GM19455 (cell line): ENCODE data around the gene ZMYM2.

ENCODE experiments used
- ATAC-seq: cut with Tn5 transposase; IDR thresholded peaks from one replicate; pipeline ENCODE4 v1.9.1; 2021; ENCODE audit not compliant: unreplicated experiment

The ZMYM2 gene

DNA sequence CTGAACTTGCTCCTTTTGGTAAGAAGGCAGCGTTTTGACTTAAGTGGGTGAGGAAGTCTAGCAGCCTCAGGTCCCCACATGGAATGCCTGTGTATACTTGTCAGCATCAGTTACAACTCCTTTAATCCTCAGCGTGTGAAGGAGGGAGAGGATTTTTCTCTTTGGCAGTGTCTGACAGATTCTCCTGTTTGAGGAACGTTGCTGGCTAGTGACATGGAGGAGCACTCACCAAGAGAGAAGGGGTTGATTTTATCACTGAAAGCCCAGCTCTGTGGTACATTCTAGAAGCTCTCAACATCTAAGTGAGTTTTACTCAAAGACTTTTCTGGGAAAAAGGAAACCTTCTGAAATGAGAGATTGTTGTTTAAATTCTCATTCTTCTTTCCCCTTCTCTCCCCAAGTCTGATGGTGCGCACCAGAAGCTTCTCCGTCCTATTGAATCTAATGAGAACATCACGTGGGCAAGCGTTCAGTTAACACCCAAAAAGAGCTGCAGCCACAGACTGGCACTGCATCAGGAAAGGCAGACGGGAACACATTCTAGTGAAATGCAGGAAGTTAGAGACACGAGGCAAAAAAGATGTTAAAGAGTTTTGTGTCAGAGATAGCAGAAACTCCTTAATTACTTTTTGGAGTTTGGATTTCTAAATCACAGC is 144.1 kb downstream of the ZMYM2 start:
- no peak for ATAC-seq

DNA sequence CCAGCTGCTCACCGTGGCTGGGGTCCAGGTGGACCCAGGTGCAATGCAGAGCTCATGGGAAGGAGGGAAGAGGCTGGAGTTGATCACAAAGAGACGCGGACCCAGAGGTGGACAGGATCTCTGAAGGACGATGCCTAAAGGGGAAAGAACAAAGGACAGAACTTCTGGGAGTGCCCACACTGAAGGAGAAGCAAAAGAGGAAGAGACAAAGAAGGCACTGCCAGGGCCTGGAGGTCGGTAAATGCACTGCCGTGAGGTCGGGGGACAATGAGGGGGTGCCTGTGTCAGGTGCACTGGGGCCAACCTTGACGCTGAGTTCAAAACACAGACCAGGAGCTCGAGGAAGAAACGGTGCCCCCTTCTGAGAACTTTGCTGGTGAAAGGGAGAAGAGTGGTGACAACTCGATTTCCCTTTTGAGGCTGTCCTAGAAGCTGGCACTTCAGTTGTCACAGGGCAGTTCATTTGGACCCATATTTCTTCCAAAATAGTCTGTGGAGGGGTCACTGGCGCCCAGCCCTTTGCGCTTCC is 146.7 kb downstream of the ZMYM2 start:
- no peak for ATAC-seq

DNA sequence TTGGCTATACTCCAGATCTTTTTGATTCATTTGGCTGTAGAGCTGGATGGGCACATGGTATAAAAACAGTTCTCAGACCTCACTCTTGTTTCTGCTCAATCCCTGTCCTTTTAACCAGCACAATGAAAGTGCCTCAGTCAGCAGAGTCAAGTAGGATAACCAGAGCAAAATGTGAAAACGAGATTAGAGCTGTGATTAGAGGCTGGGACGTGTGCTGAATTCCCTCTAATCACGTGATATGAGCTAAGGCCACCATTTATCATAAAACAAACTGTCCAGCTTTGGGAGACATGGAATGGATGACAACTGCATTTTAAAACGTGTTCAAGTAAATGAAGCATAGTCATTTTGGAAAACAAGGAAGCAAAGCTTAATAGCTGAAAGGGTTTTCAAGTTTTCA is 148.2 kb downstream of the ZMYM2 start:
- ATAC-seq: no peak

DNA sequence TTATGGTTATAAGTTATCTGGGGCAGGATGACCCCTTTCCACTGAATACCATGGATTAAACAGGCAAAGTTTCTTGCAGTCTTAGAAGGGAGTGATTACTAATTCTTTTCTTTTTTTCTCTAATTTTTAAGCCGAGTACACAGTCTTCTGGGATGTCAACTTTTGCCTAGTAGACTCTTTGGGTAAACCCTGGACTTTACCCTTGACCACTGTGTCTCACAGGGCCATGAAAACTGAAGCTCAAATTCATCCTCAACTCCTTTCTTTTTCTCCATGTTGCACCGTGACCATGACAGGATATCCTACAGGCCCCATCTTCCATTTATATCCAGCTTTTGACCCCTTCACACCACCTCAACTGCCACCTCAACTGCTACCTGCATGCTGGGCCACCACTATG is 150.5 kb downstream of the ZMYM2 start:
- ATAC-seq: no peak

DNA sequence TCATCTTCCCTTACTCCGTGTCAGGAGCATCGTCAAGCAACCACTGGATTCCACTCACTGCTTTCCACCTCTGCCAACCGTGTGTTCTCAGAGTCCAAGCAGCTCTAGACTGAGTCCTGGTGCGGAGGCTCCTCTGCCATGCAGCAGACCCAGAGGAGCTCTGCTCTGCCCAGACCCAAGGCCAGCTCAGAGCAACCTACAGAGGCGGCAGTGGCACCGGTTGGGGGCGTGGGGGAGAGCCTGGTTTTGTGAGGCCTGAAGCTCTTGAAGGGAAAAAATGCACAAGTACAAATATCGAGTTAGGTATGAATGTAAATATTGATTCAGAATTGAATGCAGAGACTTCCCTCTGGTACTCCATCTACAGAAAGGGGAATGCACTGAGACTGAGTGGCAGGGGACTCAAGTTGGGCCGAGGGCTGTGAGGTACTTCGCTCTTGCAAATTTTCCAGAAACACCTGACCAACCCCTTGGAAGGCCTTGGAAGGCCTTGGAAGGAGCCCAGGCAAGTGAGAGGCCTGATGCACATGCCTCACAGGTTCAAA is 155.6 kb downstream of the ZMYM2 start:
- no peak for ATAC-seq

DNA sequence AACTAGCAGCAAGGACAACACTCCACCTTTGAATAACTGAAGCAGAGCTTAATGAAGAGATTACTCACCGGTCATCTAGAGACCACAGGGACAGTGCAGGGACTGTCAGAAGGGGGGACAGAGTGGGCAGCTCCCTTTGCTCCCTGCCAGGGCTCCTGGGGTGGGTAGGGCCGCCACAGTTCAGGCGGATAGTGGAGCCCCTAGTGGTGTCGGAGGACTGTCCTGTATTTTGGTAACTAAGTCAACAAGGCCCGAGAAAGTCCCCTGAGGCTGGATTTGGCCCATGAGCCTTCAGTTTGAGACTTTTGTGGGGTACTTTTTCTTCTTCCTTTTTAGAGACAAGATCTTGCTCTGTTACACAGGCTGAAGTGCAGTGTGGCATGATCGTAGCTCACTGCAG is 157.7 kb downstream of the ZMYM2 start:
- no peak for ATAC-seq

DNA sequence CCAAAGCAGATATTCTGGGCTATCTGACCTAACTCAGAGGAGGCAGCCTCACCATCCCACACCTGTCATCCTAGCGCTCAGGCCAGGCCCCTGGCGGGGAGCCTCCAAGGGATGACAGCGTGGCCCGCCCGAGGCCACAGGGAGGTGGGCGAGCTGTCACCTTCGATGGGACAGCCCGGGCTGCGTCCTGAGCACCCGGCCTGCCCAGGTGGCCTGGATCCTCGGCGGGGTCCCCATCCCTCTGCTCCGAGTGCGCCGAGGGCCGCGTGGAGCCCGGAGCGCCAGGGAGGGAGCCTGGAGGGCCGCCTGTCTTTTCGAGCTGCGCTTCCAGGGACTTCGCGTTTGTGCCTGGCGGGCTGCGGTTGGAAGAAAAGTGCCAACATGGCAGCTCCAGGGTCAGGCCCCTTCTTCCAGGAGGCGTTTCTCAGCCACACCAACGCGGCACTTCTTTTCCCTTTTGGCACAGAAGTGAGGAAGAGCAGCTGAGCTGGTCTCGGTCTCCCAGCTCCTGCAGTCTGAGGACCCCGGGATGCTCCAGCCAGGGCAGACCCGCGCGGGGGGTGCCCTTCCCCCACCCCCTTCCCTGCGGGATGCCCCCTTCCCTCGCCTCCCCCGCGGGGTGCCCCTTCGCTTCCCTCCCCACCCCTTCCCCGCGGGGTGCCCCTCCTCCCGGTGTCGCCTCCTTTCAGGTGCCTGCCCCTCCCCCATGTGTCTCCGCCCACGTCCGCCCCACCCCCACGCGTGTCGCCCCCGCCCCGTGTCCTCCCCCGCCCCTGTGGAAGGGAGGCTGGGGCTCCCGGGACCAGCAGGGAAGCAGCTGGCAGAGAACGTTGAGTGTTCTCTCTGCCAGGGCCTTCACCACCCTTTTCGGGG is 160.0 kb downstream of the ZMYM2 start:
- peak; percentile 41 for ATAC-seq

DNA sequence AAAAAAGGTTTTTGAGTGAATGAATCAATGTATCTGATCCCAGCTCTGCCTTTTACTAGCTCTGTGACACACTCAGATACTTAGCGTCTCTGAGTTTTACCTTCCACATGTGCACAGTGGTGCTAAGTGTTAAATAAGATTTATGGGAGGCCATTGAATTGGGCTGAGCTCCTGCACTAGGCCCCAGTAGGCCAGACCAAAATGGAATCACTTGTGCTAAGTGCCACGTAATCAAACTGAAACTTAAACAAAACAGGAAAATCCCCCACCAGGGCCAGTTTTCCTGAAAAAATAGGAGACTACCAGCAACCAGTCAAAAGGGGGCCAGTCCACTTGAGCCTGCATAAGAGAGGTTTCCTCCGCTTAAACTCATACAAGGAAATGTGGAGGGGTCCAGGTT is 161.4 kb downstream of the ZMYM2 start:
- no peak for ATAC-seq

DNA sequence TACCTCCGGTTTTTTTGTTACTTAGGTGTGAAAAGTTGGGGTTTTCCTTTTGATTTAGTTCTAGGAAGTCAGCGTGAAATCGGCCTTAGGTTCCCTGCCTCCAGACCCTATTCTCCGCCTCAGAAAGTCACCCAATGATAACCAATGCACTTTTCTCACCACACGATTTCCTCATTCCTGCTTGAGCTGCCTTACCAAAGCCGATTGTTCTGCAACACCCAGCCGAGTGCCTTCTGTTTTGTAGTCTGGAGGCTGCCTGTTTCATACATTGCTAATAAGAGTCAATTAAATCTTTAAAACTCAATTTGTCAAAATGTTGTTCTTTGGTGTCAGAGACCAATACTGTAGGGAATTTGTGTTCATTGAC is 162.6 kb downstream of the ZMYM2 start:
- no peak for ATAC-seq

DNA sequence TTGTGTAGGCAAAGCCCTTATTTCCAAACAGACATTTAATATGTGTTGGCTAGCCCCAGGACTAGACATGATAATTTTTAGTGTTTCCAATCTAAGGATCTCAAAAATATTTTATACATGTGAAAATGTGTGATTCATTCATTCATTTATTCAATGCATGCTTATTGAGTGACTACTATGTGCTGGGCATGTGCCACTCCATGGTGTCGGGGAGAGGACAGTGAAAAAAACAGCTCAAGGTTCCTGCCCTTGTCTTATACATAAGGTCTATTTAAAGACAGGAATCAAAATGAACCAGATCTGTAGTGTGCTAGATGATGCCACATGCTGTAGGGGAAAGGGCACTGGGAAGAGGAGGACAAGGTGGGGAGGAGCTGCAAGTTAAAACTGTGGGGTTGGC is 165.8 kb downstream of the ZMYM2 start:
- no peak for ATAC-seq

DNA sequence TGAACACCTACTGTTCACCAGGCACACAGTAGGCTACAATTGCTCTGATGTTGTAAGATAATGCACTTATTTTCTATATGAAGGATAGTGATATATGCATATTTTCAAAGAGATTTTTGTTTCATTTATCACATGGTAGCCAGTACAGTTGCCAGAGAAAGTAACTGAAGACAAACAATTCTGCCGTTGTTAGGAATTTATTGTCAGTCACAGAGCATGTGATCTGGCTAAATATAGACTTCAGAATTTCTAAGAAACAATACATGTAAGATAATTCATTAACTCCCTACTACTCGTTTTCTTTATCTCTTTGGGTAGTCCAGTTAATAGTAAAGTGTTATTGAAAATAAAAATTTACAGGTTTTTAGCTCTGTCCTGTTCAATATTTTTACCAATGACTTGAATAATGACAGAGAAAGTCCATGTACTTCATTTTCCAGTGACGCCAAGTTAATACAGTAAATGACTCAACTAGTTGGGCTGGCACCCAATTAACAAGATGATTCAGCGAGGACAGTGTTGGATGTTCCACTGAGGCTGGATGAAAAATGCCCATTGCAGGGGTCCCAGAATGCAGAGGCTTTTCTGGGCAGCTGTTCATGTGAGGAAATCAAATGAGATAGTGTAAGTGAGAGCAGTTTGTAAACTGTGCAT is 166.7 kb downstream of the ZMYM2 start:
- no peak for ATAC-seq

DNA sequence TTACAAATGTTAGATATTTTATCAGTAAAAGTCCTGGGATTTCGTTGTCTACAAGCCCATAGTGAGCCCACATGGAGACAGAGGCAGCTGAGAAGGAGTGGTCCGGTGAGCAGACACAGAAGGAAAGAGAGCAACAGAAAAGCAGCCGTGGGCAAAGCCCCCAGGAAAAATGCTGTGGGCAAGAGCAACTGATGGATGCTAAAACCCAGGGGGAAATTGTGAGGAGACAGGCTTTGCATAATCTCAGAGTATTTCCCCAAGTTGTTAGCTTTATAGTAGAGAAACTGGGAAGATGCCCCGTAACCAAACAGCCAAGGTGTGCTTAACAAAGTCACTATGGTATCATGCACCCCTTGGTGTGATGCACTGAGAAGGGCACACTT is 167.2 kb downstream of the ZMYM2 start:
- ATAC-seq: no peak

DNA sequence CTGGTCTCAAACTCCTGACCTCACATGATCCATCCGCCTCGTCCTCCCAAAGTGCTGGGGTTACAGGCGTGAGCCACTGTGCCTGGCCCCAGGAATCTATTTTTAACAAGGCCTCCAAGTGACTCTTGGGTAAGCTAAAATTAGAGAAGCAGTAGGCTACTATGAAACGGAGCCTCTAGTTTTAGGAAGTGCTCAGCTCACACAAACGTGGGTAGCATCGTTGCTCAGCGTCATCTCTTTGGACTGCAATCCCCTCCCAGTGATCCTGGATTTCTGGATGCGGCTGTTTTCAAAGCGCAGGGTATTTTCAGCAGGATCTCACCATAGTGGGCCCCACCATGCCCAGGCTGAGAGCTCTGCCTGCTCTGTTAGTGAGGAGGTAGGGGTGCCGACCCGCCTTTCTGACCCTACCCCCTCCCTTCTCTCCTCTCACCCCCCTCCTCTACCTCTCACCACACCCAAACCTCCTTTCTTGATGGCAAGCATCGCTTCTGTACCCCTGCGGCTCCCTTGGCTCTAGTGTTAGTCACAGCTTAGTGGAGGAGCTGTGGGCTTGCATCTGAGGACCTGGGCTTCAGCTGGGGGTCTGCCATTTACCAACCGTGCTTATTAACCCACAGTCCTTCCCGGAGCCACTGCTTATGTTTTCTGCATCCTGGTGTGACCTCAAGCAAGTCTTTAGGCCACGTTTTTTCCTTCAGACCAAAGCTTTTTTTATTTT is 168.2 kb downstream of the ZMYM2 start:
- ATAC-seq: no peak

DNA sequence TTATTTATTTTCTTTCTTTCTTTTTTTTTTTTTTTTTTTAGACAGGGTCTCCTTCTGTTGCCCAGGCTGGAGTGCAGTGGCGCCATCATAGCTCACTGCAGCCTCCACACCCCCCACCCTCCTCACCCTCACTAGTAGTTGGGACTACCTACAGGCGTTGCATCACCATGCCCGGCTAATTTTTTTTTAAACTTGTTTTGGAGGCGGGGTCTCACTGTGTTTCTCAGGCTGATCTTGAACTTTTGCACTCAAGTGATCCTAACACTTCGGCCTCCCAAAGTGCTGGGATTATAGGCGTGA is 168.7 kb downstream of the ZMYM2 start:
- ATAC-seq: no peak

DNA sequence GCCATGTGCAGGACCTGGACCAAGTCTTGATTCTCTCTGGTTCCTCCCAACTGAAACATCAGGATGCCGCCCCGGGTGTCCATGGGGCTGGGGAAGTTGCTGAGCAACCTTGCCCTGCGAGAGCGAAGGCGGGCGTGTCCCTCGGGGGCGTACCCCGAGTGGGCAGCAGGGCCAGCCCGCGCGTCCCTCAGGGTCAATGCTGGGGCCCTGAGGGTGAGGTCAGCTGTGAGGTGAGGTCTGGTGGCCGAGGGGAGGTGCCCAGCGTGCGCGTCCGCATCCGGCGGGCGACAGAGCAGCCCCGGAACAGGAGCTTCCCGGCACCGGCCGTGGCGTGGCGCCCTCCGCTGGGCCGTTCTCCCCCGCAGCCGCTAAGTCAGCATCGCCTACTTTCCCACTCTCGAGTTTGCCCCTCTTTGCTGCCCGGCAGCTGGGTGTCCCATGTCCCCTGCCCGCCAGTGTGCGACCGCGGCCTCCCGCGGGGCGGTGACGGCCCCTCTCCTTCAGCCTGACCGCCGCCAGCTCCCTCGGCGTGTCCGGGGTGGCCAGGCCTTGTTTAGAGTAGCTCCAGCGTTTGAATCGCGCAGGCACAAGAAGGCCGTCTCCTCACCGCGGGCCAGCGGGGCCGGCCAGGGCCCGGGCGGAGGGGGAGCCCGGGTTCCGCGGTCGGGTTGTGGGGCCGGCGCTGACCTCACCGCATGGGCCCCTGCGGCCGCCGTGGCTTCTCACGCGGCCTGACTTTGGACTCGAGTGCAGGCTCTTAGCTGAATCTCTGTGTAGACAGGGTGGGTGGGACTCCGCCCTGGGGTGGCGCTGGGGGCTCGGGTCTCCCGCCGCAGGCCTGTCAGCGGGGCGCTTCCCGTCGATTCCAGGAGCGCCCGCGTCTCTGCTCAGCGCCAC is 169.3 kb downstream of the ZMYM2 start:
- ATAC-seq: no peak

DNA sequence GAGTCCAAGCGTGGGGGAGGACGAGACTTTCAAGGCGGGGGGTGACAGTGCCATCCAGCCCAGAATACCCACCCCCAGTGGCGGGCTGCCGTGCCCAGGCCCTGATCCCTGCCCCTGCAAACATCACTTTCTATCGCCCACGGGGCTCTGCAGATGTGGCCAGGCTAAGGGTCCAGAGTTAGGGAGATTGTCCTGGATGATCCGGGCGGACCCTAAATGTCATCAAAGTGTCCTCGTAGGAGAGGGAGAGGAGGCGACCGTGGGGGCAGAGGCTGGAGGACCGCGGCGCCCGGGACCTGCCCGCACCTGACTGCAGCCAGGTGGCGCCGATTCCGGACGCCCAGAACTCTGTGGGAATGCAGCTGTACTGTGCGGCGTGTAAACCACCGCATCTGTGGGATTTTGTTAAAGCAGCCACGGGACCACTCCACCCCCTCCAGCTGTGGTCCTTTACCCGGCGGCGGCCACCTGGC is 170.0 kb downstream of the ZMYM2 start:
- ATAC-seq: no peak

DNA sequence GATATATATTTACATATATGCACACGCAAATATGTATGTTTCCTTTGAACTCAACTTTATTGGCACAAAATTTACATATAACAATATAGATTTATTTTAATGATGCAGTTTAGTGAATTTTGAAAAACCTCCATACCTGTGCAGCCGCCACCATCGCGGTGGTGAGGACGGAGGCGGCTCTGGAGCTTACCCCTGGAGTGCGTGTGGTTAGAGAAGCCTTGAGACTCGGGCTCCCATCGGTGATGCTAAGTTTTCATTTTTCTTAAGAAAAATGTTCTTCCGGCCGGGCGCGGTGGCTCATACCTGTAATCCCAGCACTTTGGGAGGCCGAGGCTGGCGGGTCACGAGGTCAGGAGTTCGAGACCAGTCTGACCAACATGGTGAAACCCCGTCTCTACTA is 170.5 kb downstream of the ZMYM2 start:
- no peak for ATAC-seq

DNA sequence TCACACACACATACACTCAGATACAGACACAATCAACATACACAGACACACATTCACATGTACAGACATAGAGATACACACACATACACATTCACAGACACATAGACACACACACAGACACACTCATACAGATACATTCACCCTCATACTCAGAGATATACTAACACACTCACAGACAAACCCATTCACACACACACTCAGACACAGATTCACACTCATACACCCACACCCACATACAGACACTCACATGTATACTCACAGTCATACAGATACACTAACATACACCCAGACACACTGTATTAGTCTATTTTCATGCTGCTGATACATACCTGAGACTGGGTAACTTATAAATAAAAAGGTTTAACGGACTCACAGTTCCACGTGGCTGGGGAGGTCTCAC is 171.5 kb downstream of the ZMYM2 start:
- ATAC-seq: no peak

DNA sequence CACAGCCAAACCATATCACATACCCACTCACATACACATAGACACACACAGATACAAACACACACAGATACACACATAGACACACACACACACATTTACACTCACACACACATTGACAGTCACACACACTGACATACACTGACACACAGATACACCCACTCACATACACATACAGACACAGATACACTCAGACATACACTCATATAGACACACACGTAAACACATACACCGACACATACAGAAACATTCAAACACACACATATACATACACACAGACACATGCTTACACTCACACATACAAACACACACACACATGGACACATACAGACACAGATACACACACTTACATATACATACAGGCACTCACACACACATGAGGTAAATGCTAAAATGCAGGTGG is 172.1 kb downstream of the ZMYM2 start:
- no peak for ATAC-seq
